ENCODE data around the gene SYF2.

- TF ChIP-seq GATA2 (IDR thresholded peaks at IDR 0.05; ENCODE audit: low read depth, low read length): peak; percentile 84
- peak; percentile 87 for TF ChIP-seq GATA3 (IDR thresholded peaks at IDR 0.05; ENCODE audit: low read depth, low read length)
Observed at GRCh38 chr1:25243907-25244306, 11.6 kb upstream of the SYF2 start.
